NCI-H460 (cell line): ENCODE data around the gene SYNM. TPM values are rescaled to one million over a fixed set of nuclear protein-coding genes. Genes with fewer than 3 reads are reported as not detected.

Experiments
- total RNA-seq: library from RNA; depleted of rRNA; stranded (reverse); fragments of >200 nt; shearing (Covaris generic); gene quantifications from 2 replicates; pipeline ENCODE4 v1.2.3, GENCODE V29; 2014; rRNA removed

SYNM gene
- total RNA-seq, 1 experiment from 2014 or later = 15.1 TPM

Other genes with a start within 250 kb of the SYNM start
- gene PGPEP1L, start 97.3 kb upstream of the SYNM start, total RNA-seq = not detected in 2 replicates
- gene TTC23, start 144.5 kb downstream of the SYNM start, total RNA-seq = 14.5 and 15.3 TPM in 2 replicates
- 21.6 and 24.4 TPM in 2 replicates for gene LRRC28, start 146.4 kb downstream of the SYNM start, total RNA-seq